ENCODE data around the gene MACC1.

Gene MACC1

DNA sequence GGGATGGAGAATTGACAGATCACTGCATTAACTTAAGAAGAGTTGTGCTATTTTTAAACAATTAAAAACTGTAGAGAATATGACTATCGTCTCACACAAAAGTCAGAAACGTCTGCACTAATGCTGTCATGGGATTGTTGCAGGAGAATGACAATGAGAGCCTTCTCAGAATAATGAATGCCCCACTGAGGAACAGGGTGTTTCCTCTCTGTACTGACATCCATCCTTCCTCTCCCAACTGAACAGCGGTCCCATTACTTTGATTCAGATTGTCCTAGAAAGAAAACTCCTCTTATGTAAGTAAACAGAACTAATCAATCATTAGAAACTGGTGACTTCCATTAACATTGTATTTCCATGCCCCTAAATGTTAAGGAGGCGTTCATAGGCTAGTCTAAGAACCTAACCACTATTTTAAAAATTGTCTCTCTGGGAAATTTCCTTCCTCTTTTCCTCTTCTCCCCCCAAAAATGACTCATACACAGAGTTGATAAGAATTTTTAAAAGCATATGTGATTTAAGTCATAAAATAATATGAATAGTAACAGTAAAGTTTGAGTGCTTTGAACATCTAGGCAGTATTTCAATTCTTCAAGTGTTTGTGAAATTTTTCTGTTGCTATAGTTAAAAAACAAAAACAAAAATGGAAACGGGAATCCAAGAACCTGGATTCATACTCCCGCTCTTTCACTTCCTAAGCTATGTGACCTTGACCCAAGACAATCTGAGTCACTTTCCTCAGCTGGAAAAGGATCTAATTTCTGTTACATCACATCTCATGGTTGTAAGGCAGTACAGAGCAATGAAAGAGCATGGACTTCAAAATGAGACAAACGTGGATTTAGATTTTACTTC lies 12.7 kb upstream of the MACC1 start:
- DNase-seq (ENCODE audit: low read depth in 2 of 2) = no peak

GRCh38 chr7:20229081-20229480 lies 11.9 kb upstream of the MACC1 start:
- DNase-seq (ENCODE audit: low read depth in 2 of 2) = no peak

DNA sequence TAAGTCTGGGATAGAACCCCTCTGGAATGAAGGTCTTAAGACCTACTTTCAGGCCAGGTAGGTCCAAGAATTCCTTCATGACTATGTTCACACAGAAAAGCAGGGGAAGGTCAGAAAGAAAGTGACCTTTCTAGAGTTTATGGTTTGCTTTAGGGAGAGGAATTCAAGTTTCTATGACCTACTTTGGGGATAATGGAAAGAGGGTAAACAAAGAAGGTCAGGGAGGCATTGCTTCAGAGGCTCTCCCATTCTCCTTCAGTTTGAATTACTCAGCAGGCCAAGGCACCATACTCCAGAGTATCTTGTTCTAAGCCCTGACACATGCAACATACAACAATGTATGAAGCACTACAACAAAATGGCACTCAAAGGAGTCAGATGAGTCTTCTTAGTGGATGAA lies 11.5 kb upstream of the MACC1 start:
- no peak for DNase-seq (ENCODE audit: low read depth in 2 of 2)

DNA sequence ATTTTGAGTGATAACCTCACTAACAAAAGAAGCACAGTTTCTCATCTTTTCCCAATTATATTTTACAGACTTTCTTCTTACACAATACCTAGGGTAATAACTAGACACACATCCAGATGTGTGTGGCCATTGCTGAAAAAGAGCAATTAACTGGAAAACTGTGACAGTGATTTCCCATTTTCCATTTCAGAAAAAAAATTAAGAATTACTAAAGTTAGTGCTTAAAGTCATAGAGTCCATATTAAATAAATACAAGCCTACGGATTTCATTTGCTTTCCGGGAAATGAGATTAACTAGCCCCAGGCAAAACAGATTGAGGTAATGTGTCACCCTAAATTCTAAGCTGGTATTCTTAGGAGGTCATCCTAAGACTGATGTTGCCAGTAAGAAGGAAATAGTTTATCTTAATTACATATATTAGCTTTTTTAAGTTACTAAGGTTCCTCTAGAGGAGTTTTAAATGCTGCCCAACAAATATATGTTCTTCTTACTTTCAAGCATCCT lies 10.2 kb upstream of the MACC1 start:
- no peak for DNase-seq (ENCODE audit: low read depth in 2 of 2)

DNA sequence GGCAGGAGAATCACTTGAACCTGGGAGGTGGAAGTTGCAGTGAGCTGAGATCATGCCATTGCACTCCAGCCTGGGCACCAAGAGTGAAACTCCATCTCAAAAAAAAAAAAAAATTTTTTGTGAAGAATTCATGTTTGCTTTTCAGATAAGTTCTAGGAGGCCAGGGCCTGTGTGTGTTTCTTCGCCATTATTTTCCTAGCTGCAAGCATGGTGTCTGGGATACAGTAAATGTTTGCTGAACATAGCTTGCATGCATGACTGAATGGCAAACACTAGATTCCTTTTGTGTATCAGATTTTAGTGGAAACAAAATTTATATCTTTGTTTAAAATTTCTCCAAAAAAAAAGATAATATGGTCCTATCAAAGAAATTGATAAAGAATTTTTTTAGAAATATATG lies 9.7 kb upstream of the MACC1 start:
- DNase-seq (ENCODE audit: low read depth in 2 of 2) = no peak

DNA sequence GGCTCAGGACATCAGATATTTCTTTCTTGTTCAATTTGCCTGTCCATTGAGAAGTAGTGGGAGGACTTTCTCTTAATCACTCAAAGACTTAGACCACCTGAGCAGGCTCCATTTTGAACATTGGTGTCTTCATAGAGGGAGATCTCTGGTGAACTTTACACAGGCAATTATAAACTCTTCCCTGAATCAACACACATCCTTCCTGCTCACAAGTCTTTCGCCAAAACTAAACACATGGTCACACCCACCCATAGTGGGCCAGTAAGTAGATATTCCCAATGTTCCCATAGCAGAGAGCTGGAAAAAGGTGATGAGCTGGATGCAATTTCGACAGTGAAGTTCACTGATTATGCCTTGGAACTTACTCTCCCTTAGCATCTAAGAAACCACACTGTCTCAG lies 8.2 kb upstream of the MACC1 start:
- no peak for DNase-seq (ENCODE audit: low read depth in 2 of 2)

DNA sequence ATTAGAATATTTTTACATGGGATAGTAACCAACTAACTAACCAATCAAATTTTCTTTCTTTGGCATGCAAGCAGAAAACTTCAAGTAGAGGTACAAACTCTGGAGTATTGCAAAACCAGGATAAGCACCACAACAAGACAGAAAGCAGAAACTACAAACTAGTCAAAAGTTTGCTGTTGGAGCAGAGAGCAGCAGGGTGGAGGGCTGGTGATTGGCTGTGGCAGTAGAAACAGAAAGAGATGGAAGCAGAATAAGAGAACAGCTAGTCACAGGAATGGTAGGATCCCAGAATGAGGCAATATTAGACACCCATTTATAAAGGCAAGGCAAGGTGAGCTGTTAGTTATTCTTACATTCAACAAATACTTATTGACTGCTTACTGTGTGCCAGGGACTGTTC lies 6.8 kb upstream of the MACC1 start:
- no peak for DNase-seq (ENCODE audit: low read depth in 2 of 2)

GRCh38 chr7:20223356-20223755 lies 6.2 kb upstream of the MACC1 start:
- DNase-seq (ENCODE audit: low read depth in 2 of 2) = no peak

DNA sequence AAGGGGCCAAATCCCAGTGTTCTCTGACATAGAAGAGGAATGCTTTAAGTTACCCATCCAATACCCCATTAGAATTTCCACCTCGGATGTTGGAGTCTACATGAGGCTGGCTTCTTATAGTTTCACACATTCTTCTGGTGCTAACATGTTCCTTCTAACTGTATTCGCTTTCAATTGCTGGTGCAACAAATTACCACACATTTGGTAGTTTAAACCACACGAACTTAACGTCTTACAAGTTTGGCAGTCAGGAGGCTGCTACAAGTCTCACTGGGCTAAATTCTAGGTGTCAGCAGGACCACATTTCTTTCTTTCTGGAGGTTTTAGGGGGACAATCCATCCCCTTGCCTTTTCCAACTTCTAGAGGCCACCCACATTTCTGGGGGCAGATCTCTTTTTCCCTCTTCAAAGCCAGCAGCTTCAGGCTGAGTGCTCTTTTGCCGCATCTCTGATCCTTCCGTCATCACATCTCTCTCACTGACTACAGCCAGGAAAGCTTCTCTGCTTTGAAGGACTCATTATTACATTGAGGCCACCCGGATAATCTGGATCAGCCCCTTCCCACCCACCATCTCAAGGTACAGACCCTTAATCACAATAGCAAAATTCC lies 5.1 kb upstream of the MACC1 start:
- DNase-seq (ENCODE audit: low read depth in 2 of 2) = no peak

- no peak for DNase-seq (ENCODE audit: low read depth in 2 of 2)
Observed at GRCh38 chr7:20220921-20221547, 3.9 kb upstream of the MACC1 start.

- no peak for DNase-seq (ENCODE audit: low read depth in 2 of 2)
Observed at GRCh38 chr7:20220293-20220761, 3.1 kb upstream of the MACC1 start.

- DNase-seq (ENCODE audit: low read depth in 2 of 2) = no peak
Observed at GRCh38 chr7:20219446-20220292, 2.5 kb upstream of the MACC1 start.

GRCh38 chr7:20219062-20219445 lies 1.9 kb upstream of the MACC1 start:
- no peak for DNase-seq (ENCODE audit: low read depth in 2 of 2)

- DNase-seq (ENCODE audit: low read depth in 2 of 2) = no peak
Observed at GRCh38 chr7:20218279-20218678, 1.1 kb upstream of the MACC1 start.

- no peak for DNase-seq (ENCODE audit: low read depth in 2 of 2)
Observed at GRCh38 chr7:20216406-20217036, 663 bp downstream of the MACC1 start.

DNA sequence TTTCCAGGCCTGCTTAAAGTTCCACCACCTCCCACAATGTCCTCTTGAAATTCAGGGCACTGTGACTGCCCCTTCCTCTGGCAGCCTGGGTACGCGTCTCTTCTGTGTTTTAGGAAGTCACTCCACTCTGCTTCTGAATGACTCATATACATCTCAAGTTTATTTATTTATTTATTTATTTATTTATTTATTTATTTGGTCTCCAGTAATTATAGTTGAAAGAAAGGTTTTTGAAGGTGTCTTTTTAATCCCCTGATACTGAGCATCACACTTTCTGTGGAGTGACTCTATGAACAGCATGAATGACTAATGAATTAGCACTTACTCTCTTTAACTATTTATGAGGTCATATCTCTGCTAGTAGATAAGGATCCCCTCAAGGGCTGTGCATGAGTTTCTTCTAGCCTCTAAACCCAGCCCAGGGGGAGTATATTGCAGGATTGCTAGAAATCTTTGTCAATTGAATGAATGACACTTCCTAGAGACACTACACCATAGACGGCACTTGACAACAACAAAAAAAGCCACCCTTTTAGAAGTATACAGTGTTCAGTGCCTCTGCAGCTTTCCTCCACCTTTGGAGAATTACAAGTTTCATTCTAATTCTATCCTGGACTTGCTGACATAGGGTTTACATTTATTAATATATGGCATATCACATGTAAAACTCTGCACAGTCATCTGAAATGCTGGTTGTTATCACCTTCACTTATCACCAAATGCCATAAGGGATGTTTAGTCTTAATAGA lies 2.1 kb downstream of the MACC1 start:
- no peak for DNase-seq (ENCODE audit: low read depth in 2 of 2)

DNA sequence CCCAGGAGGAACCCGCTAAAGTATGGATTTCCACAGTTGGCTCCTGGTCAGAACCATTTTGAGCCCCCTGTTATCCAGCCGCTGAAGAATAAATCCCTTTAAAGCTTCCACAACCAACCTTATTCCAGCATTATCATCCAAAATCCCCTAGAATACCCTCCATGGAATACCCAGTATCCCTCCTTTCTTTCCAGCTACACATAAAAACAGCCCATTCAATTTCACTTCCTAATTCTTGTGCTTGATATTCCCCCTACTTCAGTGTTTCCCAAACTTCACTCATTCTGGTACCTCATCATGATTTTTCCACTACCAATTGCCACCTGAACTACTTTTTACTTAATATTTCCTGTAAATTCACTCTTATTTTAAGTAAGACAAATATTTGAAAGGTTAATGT lies 3.1 kb downstream of the MACC1 start:
- DNase-seq (ENCODE audit: low read depth in 2 of 2) = no peak

DNA sequence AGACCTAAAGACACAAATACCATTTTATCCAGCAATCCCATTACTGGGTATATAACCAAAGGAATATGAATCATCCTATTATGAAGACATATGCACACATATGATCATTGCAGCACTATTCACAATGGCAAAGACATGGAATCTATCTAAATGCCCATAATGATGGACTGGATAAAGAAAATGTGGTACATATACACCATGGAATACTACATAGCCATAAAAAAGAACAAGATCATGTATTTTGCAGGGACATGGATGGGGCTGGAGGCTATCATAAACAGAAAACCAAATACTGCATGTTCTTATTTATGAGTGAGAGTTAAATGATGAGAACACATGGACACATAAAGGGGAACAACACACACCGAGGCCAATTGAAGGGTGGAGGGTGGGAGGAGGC lies 3.8 kb downstream of the MACC1 start:
- no peak for DNase-seq (ENCODE audit: low read depth in 2 of 2)

DNA sequence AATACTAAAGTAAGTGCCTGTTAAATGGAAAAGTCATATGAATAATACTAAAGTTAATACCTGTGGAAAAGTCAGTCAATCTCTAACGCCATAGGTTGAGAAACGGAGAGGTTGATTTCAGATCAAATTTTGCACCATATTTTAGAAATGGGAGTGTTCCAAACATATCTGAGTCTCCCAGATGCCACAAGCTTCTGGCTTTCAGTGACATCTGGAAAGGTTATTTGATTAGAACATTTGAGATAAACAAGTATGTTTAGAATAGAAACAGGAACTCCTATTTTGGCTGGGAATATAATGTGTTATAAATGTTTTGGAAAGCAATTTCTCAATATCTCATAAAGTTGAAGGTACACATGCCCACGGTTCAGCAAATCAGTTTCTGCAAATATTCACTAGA lies 5.8 kb downstream of the MACC1 start:
- DNase-seq (ENCODE audit: low read depth in 2 of 2) = no peak

DNA sequence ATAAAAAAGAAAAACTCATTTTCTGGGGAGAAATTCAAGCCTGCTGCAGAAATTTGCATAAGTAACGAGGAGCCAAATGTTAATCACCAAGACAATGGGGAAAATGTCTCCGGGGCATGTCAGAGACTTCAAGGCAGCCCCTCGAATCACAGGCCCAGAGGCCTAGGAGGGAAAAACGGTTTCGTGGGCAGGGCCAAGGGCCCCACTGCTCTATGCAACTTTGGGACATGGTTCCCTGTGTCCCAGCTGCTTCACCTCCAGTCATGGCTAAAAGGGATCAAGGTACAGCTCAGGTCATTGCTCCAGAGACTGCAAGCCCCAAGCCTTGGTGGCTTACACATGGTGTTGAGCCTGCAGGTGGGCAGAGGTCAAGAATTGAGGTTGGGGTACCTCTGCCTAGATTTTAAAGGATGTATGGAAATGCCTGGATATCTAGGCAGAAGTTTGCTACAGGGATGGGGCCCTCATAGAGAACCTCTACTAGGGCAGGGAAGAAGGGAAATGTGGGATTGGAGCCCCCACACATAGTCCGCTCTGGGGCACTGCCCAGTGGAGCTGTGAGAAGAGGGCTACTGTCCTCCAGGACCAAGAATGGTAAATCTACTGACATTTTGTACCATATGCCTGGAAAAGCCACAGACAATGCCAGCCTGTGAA lies 8.4 kb downstream of the MACC1 start:
- no peak for DNase-seq (ENCODE audit: low read depth in 2 of 2)

Measured in stimulated activated CD8-positive, alpha-beta memory T cell treated with anti-CD3 and anti-CD28 coated beads, Interleukin-2, amount 100 ng/mL, for 1 hour (primary cell).